HAP-1 (cell line): Measurements from ENCODE around the gene KLF6.

ENCODE experiments used
- DNase-seq, 2 experiments: peaks; one replicate each; pipeline ENCODE4 v3.0.0-alpha.2; 2016 to 2020; ENCODE audit warnings: low spot score in 2 of 2
- H3K27me3 ChIP-seq: fragments of 250-450 bp; sonication (Bioruptor Pico); 2 replicates; pipeline ENCODE4 v1.5.1; 2020; ENCODE audit warnings: low read depth, mild to moderate bottlenecking, moderate library complexity
- H3K36me3 ChIP-seq: fragments of 250-450 bp; sonication (Bioruptor Pico); replicated peaks from 2 replicates; pipeline ENCODE4 v1.5.1; 2020; ENCODE audit warnings: mild to moderate bottlenecking
- H3K4me1 ChIP-seq: fragments of 250-450 bp; sonication (Bioruptor Pico); 2 replicates; pipeline ENCODE4 v1.5.1; 2020; ENCODE audit warnings: mild to moderate bottlenecking
- H3K4me3 ChIP-seq: fragments of 250-450 bp; sonication (Bioruptor Pico); 2 replicates; pipeline ENCODE4 v1.5.1; 2020; ENCODE audit warnings: mild to moderate bottlenecking, moderate library complexity
- H3K9me3 ChIP-seq: fragments of 250-450 bp; sonication (Bioruptor Pico); 2 replicates; pipeline ENCODE4 v1.5.1; 2020; ENCODE audit warnings: mild to moderate bottlenecking, moderate library complexity
- in situ Hi-C: fragments of 300-500 bp; cut with MboI; formaldehyde crosslinking; loops from 3 replicates; pipeline ENCODE4 v1.14.3; 2020; ENCODE audit warnings: low sequenced_read_pairs, inconsistent platforms, mixed read lengths

The KLF6 gene

DNA sequence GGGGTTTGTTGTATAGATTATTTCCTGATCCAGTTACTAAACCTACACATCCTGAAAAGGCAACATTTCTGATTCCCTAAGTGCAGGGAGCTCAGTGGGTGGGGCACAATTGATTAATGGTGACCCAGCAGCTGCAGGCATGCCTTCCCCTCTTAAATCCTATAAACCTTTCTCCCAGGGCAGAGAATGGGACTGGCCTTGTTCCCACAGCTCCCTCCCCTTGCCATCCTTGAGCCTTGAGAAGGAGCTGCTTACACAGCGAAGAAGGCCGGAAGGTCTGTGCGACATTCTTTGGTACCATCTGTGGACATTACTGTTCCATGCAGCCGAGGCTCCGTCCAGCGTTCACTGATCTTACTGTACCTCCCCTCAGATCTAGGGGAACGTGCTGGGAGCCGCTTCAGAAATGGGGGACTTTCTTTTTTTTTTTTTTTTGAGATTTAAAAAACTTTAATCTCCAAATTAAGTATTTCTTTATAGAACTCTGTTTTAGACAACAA lies 14.3 kb downstream of the KLF6 start:
- no peak for DNase-seq
- peaks cover 2% of the 10 kb centered on the region; the same call in 1 of the 2 replicates for H3K36me3 ChIP-seq
- H3K9me3 ChIP-seq = no peaks in the 10 kb centered on the region
- no peaks in the 10 kb centered on the region for H3K4me1 ChIP-seq
- H3K4me3 ChIP-seq = no peak overlapping the region
- no peaks in the 10 kb centered on the region for H3K27me3 ChIP-seq
- in situ Hi-C loops = no loop called here

DNA sequence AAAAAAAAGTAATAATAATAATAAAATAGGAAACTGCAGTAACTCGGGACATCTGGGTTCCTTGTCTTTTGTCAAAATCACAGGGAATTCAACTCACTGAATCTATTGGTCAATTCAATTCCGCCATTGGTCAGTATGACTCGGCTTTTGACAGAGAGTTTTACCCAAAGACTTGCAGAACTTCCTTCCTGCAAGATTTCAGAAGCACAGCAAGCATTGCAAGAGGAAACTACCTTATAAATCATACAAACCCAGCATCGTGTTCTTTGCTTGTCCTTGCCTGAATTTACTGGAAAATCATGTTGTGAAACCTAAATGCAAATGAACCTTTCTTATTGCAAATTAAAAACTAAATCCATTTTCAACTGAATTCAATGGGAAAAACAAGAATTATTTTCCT lies 15.5 kb downstream of the KLF6 start:
- Histone ChIP-seq H3K4me3 (no peak overlapping the region), H3K4me1 (no peaks in the 10 kb centered on the region), H3K9me3 (no peaks in the 10 kb centered on the region; the same call in 1 of the 2 replicates), H3K27me3 (peaks cover 6% of the 10 kb centered on the region; the same call in 1 of the 2 replicates), H3K36me3 (no peaks in the 10 kb centered on the region)
- in situ Hi-C loops = no loop called here
- DNase-seq = no peak

DNA sequence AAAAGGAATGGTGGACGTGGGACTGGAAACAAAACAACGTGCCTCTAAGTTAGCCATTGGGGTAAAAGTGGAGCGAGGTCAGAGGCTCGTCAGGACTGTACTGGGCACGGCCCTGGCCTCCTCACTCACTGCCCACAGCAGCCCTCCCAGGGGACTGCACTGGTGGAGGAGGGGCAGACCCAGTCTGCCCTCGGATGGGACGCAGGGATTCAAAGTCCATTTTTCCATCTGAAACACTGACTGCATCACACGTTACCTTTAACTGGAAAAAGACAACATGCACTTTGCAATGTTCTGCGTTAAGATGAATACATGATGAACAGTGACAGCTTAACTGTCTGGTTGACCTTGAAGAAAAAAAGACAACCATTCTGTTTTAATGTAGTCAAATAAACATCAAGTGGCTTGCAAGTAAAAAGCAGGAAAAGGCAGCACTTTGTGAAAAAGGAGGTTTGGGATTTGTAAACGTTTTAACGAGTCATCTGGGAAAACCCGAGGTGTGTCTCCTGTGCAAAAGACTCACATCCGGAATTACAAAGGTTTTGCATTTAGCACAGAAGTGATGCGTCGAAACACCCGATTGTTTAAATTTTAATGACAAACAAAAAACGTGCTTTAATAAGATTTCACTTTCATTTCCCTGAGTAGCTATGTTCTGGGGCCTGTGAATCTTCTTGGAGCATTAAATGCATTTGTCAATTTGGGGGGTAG lies 18.8 kb downstream of the KLF6 start:
- Histone ChIP-seq H3K4me1 (no peaks in the 10 kb centered on the region), H3K4me3 (no peak overlapping the region), H3K9me3 (no peaks in the 10 kb centered on the region; the same call in 1 of the 2 replicates), H3K27me3 (peaks cover 6% of the 10 kb centered on the region; the same call in 1 of the 2 replicates), H3K36me3 (no peaks in the 10 kb centered on the region)
- DNase-seq = no peak
- in situ Hi-C loops = no loop called here

GRCh38 chr10:3765146-3765545 lies 19.9 kb downstream of the KLF6 start:
- in situ Hi-C loops = no loop called here
- no peaks in the 10 kb centered on the region for H3K4me1 ChIP-seq
- no peak for DNase-seq
- H3K27me3 ChIP-seq = peaks cover 6% of the 10 kb centered on the region; the same call in 1 of the 2 replicates
- H3K4me3 ChIP-seq = no peak overlapping the region
- no peaks in the 10 kb centered on the region for H3K36me3 ChIP-seq
- no peaks in the 10 kb centered on the region; the same call in 1 of the 2 replicates for H3K9me3 ChIP-seq

- H3K9me3 ChIP-seq = no peaks in the 10 kb centered on the region; the same call in 1 of the 2 replicates
- no peaks in the 10 kb centered on the region for H3K4me1 ChIP-seq
- H3K27me3 ChIP-seq = peaks cover 6% of the 10 kb centered on the region; the same call in 1 of the 2 replicates
- no peak overlapping the region for H3K4me3 ChIP-seq
- in situ Hi-C loops = no loop called here
- H3K36me3 ChIP-seq = no peaks in the 10 kb centered on the region
- DNase-seq = no peak
Observed at GRCh38 chr10:3764626-3765112, 20.3 kb downstream of the KLF6 start.

GRCh38 chr10:3763852-3764625 lies 21.0 kb downstream of the KLF6 start:
- Histone ChIP-seq H3K36me3 (no peaks in the 10 kb centered on the region), H3K4me3 (no peak overlapping the region), H3K4me1 (no peaks in the 10 kb centered on the region), H3K9me3 (no peaks in the 10 kb centered on the region; the same call in 1 of the 2 replicates), H3K27me3 (peaks cover 6% of the 10 kb centered on the region; the same call in 1 of the 2 replicates)
- in situ Hi-C loops = no loop called here
- DNase-seq = no peak

DNA sequence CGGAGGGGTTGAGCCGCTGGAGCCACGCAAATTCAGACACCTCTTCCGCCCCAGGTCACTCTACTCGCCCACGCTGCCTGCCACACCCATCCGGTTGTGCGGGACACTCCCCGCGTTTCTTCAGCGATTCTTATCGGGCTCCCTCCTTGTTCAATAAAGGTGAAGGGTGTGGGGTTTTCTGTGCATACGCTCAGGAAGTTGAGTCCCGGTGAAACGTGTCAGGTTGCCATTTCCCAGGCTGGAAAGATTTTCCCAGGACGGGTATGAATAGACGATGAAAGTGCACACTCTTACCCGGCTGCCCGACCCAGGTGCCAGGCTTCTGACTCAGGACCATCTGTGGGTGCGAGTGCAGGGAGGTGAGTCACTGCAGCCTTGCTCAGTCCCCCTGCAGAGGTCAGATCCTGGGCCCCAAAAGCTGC lies 22.0 kb downstream of the KLF6 start:
- no peaks in the 10 kb centered on the region for H3K36me3 ChIP-seq
- in situ Hi-C loops = no loop called here

GRCh38 chr10:3762309-3762708 lies 22.7 kb downstream of the KLF6 start:
- no peaks in the 10 kb centered on the region for H3K4me1 ChIP-seq
- in situ Hi-C loops = no loop called here

More for the DNA sequence above, 22.0 kb downstream of the KLF6 start:
- H3K4me3 ChIP-seq = no peak overlapping the region
- peaks cover 6% of the 10 kb centered on the region; the same call in 1 of the 2 replicates for H3K27me3 ChIP-seq
- H3K4me1 ChIP-seq = no peaks in the 10 kb centered on the region
- H3K9me3 ChIP-seq = no peaks in the 10 kb centered on the region; the same call in 1 of the 2 replicates
- DNase-seq = no peak

DNA sequence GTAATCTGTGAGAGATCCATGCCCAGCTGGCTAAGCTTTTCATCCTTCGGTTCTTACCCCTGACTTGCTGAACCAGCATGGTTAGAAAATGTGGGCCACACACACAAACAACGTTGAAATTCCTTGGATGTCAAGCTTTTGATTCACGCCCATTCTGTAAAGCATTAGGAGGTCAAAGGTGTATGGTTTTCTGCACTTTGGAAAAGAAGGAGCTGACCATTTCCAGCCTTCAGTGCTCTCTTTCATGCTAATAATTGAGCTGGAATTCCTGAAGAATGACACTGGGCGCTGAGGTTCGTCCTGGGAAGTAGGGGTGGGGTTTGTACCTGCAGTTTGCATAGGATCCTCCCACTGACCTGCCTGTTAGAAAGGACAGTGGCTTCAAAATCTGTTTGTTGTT lies 23.1 kb downstream of the KLF6 start:
- DNase-seq = no peak
- in situ Hi-C loops = no loop called here
- no peaks in the 10 kb centered on the region for H3K4me1 ChIP-seq

More at GRCh38 chr10:3762309-3762708, 22.7 kb downstream of the KLF6 start:
- no peak for DNase-seq
- no peak overlapping the region for H3K4me3 ChIP-seq
- no peaks in the 10 kb centered on the region for H3K36me3 ChIP-seq
- H3K9me3 ChIP-seq = no peaks in the 10 kb centered on the region; the same call in 1 of the 2 replicates
- peaks cover 6% of the 10 kb centered on the region; the same call in 1 of the 2 replicates for H3K27me3 ChIP-seq

DNA sequence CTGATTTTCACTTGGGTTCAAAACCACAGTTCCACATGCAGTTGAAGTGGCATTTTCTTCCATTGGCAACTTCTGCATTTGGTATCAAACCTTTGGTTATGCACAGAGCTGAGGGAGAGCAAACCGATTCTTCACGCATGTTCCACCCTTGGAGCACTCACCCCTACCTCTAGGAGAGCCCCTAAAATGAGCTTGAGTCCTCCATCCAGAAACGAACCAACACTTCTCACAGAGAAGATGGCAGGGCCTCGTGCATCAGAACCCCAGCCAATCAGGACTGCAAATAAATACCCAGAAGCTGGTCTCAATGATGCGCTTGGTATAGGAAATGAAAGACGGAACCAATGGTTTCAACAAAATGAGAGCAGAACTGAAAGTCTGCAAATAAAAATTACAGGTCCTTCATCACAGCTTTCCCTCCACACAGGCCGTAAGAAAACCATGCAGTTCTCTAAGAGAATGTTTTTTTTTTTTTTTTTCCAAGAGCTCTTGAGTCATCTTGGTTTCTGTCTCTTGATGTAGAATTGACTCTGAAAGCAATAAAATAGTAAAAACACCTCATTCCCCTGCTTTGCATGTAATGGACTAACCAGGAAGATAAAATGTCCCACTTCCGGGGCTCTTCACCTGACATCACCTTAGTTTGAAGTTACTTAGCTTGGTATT lies 23.9 kb downstream of the KLF6 start:
- DNase-seq = no peak
- Histone ChIP-seq H3K36me3 (no peaks in the 10 kb centered on the region), H3K4me3 (no peak overlapping the region), H3K9me3 (no peaks in the 10 kb centered on the region; the same call in 1 of the 2 replicates), H3K4me1 (no peaks in the 10 kb centered on the region), H3K27me3 (peaks cover 6% of the 10 kb centered on the region; the same call in 1 of the 2 replicates)
- in situ Hi-C loops = no loop called here

More for the DNA sequence above, 23.1 kb downstream of the KLF6 start:
- Histone ChIP-seq H3K27me3 (peaks cover 6% of the 10 kb centered on the region; the same call in 1 of the 2 replicates), H3K36me3 (no peaks in the 10 kb centered on the region), H3K9me3 (no peaks in the 10 kb centered on the region; the same call in 1 of the 2 replicates), H3K4me3 (no peak overlapping the region)

GRCh38 chr10:3760083-3760482 lies 24.9 kb downstream of the KLF6 start:
- peaks cover 2% of the 10 kb centered on the region; the same call in 1 of the 2 replicates for H3K27me3 ChIP-seq
- no peaks in the 10 kb centered on the region; the same call in 1 of the 2 replicates for H3K9me3 ChIP-seq
- H3K4me1 ChIP-seq = no peaks in the 10 kb centered on the region
- no peak overlapping the region for H3K4me3 ChIP-seq
- H3K36me3 ChIP-seq = no peaks in the 10 kb centered on the region
- no peak for DNase-seq
- in situ Hi-C loops = no loop called here

DNA sequence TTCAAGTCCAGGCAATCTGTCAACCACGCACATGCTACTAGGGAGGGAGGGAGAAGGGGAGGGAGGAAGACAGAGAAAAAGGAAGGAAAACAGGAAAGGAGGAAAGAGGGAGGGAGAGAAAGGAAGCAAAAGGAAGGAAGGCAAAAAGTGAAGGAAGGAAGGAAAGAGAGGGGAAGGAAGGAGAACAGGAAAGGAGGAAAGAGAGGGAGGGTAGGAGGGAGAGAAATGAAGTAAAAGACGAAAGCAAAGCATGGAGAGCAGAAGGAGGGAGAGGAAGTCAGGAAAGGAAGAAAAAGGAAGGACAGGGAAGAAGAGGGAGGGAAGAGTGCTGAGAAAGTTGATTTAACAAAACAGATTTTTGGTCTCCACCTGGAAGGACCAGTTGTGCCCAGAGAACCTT lies 25.6 kb downstream of the KLF6 start:
- no peak overlapping the region for H3K4me3 ChIP-seq
- no peaks in the 10 kb centered on the region for H3K36me3 ChIP-seq
- no peaks in the 10 kb centered on the region for H3K27me3 ChIP-seq
- H3K4me1 ChIP-seq = no peaks in the 10 kb centered on the region
- in situ Hi-C loops = no loop called here
- DNase-seq = no peak
- no peaks in the 10 kb centered on the region for H3K9me3 ChIP-seq

DNA sequence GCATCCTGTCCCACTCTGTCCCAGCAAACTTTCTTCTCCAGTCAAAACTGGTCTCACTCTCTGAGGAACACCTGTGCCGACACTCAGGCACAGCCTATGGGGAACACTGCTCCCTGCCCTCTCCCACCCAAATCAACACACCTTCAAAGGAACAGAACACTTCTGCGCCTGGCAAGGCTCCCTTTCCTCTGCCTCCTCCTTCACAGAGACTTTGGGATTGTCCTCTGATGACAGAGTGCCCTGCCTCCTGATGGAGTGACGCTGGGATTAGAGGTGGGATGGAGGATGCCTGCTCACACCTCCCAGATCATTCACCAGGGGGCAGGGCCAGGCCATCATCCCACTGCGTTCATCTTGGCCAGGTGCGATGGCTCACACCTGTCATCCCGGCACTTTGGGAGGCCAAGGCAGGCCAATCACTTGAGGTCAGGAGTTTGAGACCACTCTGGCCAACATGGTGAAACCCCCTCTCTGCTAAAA lies 26.5 kb downstream of the KLF6 start:
- H3K4me3 ChIP-seq = no peak overlapping the region
- no peak for DNase-seq
- H3K27me3 ChIP-seq = no peaks in the 10 kb centered on the region
- H3K36me3 ChIP-seq = no peaks in the 10 kb centered on the region
- H3K9me3 ChIP-seq = no peaks in the 10 kb centered on the region
- H3K4me1 ChIP-seq = no peaks in the 10 kb centered on the region
- in situ Hi-C loops = no loop called here
